Hematopoietic multipotent progenitor cell treated with erythropoietin and hydrocortisone succinate and interleukin-3 and kit ligand, for 15 days (in vitro differentiated cells): ENCODE measurements around the gene RNU1-3.

Experiments used
- DNase-seq: peaks from one replicate; pipeline ENCODE4 v3.0.0-alpha.2; 2015; ENCODE audit warnings: low spot score

RNU1-3 gene

DNA sequence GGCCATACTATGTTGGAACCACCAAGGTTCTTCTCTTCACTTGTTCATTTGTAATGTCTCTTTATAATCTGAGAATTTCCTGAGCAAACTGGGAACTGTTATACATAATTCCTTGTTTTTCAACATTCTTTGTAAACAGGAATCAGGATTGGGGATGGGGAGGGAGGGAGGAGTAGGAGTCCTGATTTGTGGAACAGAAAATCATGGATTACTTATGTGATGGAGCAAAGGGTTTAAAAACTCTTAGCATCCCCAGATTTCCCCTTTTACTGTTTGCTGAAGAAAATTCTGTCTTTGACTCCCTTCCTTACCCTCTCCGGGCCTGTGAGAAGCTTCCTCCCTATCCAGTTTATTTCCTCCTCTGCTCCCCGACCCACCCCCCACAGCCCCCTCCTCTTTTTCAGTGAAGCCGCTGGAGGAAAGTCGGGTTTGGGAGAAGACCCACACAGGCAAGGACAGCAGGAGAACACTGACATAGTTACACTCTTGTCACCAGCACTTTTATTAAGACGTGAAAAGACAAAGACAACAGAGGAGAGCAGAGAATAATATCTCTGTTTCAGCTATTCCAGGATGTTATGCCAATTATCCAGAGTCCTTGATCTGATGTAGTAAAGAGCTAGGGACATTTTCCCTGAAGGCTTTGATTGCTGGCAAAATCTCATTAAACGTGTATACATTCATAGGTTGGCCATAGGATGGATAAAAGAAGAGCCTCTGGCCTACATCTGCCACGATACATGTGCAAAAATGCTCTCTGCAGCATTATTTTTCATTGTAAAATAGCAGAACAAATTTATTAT lies 48.8 kb downstream of the RNU1-3 start:
- DNase-seq: no peak

DNA sequence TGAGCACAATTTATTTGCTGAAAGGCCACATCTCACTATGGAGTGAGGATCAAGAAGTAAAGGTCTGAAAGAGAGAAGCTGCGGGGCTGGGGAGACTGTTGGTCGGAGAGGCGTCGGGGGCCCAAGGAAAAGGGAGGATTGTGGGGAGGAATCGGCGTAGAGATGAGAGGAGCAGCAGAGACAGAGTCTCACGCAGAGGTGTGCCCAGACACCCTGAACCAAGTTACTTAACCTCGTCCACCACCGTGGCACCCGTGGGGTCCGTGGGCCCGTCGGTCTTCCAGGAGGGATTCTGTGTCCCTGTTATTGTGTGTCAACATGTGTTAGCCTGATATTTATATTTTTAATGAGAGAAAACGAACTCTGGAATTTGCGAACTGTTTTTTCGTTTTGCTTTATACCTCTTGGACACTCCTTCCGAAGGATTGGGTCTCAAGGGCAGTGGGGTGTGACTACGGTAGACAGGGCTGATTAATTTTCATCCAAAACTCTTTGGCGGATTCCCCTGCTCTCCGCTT lies 49.6 kb downstream of the RNU1-3 start:
- DNase-seq: no peak
